Stimulated activated CD4-positive, alpha-beta T cell treated with anti-CD3 and anti-CD28 coated beads, Interleukin-1b, Interleukin-23, amount 100 ng/mL, for 1 hour (primary cell): ENCODE results near the gene ANKLE2.
A peak's percentile ranks its signal among the peaks of the same experiment; 100 is the strongest.
"Not testable (repeated sequence)": the region's sequence is repeated elsewhere in the genome, so short reads cannot be mapped to it uniquely, and the experiment has no call there.

ENCODE experiments used
- DNase-seq, 2 donors: peaks; one replicate each; pipeline ENCODE4 v3.0.0-alpha.2; 2020; ENCODE audit warnings: low read depth in 2 of 2

Gene ANKLE2

DNA sequence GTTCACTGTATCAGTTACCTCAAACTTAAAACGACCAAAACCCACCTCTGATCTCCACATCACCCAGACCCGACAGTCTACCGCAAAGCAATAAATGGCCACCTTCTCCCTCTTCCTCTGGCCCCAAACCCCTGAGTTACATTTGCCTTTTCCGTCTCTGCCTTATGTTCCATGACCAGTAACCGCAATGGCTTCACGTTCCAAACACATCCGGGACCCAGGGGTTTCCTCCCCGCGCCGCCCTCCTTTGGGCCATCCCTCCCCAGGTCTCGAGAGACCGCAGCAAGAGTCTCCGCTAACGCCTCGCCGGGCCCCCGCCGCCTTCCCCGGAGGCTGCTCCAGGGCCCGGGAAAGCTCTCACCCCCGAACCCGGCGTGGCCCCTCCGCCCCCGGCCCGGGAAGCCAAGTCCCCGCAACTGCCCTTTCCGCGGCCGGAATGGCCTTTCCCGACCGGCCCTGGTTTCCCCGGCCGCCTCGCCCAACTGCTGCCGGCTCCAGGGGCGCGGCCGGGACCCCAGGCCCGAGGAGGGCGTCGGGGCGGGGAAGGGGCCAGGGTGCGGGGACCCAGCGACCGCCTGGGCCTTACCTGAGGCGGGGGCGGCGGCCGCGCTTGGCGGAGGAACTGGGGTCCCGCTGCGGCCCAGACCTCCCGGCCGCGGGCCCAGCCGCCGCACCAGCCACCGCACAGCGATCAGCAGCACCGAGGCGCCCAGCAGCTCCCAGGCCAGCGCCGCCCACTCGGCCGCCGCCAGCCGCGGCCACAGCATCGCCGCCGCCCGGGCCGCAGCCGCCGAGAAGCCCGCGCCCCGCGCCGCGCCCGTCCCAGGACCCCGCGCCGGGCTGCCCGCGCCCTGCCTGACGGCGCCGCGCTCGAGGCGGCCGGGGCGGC lies at the start of gene ANKLE2:
ANKLE2 (minus strand) TSS at position 801 of the 889 bp plus-strand sequence; CDS start at position 767, 34 bp downstream.
- peak; percentile 27 to 61 for DNase-seq

DNA sequence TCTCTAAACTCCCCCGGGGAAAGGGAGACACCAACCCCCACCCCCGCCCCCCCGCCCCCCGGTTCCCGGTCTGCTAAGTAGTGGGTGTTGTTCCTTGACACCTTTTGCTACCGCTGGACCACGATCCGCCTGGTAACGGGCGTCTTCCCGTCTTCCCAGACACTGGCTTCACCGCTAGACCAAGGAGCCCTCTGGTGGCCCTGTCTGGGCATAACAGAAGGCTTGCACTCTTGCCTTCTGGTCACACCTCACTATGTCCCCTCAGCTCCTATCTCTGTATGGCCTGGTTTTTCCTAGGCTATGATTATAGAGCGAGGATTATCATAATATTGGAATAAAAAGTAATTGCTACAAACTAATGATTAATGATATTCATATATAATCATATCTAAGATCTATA lies 47.8 kb upstream of the ANKLE2 start:
- not testable (repeated sequence) for DNase-seq

DNA sequence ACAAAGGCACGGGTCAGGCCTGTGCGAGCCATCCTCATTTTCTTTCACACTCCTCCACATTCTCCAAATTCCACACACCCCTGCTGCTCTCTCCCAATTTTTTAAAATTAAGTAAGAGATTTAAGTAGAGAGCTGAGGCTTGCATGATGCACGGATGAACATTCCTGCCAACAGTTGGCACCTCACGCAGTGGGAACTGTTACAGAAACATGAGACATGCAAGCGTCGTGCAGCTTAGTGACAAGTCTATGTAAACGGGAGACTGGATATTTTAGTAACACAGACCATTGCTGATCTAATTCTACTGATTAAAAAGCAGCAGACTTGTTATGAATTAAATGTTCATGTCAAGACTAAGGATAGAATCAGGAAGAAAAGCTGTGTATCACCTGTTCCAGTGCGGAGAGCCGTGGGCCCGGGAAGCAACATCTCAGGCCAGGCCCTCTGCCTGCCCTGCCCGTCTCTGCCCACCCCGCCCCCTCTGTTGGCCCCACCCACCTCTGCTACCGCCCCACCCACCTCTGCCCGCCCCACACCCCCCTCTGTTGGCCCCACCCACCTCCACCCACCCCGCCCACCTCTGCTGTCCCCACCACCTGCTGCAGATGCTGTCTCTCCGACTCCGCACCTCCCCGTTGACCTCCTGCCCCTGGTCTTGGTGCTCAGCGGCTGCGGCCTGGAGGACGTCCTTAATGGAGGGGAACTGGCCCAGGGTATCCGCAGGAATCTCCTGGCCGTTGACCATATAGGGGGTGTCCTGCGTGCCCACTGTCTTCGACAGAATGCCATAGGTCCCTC lies 45.9 kb upstream of the ANKLE2 start:
- DNase-seq = no peak

DNA sequence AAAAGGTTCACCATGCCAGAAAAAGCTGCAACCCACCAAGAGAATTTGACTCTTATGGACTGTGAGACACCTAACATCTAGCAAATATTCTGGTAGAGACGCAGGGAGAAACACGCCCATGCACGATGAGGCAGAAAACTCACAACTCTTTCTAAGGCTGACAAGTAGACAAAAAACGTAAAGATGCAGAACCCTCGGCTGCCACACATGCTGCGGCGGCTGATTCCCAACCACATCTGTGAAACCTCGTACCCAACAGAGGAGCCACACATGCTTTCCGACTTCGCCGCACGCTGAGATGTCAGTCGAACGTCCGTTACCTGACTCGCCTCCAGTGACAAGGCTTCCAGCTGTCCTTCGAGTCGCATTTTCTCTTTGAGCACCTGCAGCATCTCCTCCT lies 45.2 kb upstream of the ANKLE2 start:
- no peak for DNase-seq

DNA sequence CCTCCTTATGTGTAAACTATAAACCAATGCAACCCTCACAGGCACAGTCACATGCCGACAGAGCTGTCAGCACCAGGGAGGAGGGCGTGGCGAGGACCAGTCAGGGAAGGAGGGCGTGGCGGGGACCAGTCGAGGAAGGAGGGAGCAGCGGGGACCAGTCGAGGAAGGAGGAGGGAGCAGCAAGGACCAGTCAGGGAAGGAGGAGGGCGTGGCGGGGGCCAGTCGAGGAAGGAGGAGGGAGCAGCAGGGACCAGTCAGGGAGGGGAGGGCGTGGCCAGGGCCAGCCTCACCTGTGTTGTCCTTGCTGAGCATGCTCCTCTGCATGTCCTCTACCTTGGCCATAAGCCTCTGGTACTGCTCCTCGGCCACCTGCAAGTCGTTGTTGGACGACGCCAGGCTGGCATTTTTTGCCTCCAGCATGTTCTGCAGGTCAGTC lies 42.8 kb upstream of the ANKLE2 start:
- DNase-seq = no peak

DNA sequence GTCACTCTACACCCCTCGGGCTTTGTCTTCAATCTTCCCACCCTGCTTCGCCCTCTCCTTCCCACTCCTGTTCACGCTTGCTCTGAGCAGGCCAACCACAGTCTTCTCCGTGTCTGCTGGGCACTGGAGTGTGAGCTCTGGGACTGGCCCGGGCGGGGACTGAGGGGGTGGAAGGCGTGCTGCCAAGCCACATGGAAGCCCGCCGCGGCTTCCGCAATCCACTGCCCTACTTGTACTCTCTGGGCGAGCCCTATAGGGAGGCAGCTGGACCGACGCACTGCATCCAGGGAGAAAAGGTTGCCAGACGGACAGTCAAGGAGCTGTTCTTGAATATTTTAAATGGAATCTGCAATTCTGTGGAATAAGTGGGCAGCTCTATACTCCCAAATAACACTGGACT lies 42.3 kb upstream of the ANKLE2 start:
- DNase-seq = no peak

DNA sequence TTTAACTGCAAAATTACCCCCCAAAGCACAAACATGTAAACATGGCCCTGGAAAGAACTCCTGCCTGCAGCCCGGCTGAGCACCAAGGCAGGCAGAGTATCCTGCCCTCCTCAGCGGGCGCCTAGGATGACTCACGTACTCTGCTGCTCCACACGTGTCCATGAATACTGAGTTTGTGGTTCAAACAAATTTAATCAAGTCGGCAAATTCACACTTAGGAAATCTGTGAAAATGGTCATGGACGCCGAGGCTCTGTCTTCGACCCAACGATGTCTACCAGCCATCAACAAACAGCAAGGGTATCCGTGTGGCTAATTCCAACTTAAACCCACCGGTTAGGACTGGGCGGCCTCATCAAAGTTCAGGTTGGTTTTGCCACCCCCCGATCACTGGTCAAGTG lies 41.5 kb upstream of the ANKLE2 start:
- no peak for DNase-seq

DNA sequence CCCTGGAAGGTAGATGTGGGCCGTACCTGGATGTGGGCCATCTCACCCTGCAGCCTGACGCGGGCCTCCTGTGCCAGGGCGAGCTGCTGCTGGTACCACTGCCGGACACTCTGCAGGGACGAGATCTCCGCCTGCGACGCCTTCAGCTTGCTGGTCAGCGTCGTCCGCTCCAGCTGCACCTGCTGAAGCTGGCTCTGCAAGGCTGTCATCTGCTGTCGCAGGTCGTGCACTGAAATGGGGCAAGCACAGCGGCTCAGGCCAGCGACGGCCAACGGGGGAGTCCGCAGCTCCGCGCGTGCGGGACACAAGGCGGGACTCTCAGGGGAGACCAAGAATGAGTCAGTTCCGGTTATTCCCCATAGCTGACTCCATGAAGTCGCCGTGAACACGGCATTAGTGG lies 40.1 kb upstream of the ANKLE2 start:
- DNase-seq = no peak

DNA sequence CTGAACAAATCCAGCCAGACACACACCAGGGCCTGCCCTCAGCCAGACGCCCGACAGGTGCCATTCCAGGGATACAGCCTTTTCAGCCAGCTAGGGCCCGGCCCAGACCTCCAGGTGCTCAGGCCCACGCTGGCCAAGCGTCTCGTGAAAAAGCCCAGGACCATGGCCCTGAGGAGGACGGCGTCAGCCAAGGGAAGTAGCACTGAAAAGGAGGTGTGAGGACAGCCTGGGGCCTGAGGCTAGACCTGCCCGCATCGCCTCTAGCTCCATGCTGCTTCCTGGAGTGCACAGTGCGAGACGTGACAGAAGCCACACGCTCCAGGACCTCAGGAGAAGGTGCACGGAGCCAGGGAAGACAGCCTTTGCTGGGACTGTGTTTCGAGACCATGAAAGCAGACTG lies 37.2 kb upstream of the ANKLE2 start:
- DNase-seq = no peak

DNA sequence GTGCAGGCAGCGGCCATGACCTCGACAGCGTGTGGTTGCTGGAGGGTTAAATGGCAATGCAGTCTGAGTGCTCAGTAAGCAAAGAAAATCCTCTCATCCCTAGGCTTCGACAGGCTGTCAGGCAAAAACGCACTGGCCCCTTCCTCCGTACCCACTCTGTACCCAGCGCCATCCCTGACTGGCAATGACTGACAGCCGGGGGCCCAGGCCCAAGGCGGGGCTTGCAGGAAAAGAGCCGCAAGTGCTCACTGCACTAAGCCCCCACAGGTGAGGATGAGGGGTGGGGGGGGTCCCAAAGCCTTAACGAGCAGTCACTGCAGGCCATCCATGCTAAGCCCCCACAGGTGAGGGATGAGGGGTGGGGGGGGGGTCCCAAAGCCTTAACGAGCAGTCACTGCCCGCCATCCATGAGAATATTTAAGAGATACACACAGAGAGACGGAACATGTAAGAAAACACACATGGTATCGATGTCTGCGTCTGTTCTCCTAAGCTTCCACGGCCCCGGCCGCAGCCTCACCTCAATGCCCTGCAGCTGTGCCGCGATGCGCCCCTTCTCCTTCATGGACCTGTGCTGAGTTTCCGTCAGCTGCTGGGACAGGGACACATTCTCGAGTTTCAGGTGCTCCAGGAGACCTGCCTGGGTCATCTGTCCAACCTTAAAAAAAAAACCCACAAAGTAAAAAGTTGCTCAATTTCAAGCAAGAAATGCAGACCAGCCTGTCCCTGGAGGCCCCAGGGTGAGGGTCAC lies 36.4 kb upstream of the ANKLE2 start:
- DNase-seq = no peak

DNA sequence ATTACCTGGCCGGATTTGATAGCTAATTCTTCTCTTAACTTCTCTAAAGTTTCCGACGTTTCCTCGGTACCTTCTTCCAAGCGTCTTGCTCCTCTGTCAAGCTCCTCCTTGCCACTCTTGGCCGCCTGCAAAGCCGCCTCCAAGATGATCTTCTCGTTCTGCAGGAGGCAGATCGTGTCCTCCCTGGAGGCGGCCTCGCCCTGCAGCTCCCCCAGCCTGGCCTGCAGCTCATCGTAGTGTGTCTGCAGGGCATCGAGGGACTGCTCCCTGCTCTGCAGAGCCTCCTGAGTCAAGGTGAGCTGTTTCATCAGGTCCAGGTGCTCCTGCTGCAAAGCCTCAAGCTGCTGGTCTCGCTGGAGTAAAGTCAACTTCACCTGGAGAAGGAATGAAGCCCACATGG lies 34.2 kb upstream of the ANKLE2 start:
- no peak for DNase-seq

DNA sequence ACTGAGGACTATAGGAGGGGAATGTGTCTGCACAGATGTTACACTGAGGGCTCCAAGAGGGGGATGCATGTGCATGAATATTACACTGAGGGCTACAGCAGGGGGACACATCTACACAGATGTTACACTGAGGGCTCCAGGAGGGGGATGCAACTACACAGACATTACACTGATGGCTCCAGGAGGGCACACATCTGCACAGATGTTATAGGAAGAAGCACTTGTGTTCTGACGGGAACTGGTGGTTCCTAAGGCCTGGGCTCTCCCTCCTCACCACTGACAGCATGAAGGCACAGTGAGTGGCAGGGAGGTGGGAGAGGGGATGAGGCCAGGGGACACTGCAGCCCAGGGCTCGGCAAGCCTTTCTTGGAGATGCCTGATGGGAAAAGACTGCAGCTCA lies 30.3 kb upstream of the ANKLE2 start:
- DNase-seq = not testable (repeated sequence)

DNA sequence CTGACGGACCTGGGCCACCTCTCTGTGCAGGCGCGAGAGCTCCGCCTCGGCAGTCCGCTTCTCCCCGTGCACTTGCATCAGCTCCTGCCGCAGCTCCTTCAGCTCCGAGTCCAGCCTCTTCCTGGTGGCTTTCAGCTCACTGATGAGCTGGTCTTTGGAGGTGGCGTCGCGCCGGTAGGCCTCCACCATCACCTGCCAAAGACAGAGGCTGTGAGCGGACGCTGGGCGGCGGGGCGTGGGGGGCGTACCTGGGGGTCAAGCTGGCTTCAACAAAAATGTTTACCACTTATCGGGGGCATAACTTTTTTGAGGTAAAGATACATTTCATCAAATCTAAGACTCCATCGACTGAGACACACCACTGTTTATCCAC lies 27.5 kb upstream of the ANKLE2 start:
- no peak for DNase-seq

DNA sequence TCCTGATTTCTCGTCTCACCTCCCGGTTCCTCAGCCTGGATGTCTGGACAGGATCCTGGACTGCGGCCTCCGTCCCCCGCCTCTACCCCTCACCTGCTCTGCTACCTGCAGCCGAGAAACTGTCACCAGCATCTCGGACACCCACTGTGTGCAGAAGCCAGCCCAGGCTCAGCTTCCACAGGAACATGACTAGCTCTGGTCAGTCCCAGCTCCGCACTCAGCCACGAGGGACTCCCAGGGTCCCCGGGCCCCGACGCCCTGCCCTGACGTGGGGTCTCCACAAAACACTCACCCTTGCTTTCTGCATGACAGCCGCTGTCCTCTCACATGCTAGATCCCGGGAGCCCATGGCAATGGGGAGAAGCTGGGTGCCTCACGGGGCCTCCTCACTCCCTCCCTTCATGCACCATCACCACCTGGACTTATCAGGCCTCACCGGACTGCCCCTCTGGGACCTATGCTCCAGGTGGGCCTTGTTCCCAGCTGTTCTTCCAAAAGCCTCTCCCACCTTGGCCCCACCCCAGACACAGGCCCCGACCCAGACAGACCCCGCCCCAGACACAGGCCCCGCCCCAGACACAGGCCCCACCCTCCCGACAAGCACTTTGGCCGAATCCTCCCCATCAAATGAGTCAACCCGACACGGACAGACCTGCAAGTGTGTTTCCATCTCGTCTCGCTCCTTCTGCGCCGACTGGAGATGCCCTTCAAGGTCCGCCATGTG lies 26.9 kb upstream of the ANKLE2 start:
- no peak for DNase-seq

DNA sequence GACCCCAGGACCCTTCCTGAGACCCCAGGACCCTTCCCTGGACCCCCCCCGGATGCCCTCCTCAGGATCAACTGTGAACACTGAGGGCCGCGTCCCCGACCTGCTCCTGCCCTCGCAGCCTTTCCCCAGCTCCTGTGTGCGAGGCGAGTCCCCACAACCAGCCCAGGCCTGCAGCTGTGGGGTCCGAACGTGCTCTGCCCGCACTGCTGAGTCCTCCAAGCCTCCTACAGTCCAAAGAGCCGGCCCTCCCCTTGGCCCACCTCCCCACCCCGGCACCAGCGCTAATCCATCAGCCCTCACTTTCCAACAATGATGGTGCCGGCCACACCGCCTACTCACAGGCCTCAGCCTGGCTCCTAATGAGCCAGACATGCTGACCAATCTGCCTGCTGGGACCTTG lies 26.2 kb upstream of the ANKLE2 start:
- no peak for DNase-seq

DNA sequence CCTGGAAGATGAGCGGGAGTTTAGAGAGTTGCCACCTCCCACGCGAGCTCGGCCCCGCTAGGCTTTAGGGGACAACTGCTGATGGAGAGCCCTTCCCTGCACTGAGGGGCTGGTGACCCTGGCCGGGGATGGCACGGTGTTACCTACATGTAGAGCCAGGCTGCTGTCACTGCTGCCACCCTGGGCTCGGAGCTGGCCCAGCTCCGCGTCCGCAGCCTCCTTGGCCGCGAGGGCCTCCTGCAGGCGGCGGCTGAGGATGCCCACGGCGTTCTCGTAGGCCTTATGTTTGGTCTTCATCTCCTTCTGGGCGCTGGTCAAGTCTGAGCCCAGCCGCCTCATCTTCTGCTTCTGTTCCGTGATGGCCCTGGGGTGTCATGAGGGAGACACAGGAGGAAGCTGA lies 24.6 kb upstream of the ANKLE2 start:
- DNase-seq = no peak

DNA sequence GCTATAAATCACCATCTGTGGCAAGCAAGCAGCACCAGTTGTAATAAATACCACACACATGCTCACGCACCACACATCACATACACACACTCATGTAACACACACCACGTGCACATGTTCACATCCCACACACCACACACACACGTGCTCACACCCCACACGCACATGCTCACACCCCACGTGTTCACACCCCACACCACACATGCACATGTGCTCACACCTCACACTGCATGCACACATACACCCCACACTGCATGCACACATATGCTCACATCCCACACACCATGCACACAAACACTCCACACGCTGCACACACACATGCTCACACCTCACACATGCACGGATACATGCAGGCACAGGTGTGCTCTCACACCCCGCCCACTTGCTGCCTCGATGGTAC lies 22.9 kb upstream of the ANKLE2 start:
- DNase-seq = no peak

DNA sequence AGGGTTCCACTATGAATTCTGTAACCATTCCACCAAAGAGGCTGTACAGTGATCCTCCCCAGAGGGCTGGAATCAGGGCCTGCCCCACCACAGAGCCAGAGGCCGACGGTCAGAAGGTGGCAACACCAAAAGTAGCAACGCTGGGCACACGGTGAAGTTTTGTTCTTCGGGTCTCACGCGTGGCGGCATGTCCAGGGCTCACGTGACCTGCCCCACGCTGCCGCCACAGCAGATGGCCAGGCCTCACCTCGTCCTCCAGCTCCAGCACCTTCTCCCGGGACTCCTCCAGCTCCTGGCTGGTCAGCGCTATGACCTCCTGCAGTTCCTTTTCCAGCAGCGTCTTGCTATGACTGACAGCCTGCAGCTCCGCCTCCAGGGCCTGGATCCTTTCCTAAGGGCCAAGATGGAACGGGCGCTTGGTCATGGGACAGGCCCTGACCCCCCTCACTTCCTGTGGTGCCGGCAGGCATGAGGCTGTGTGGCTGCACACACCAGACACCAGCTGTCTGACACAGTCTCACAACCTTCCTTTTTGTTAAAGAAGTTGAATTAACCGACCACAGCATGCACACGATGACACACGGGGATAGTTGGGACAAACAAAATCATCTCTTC lies 22.4 kb upstream of the ANKLE2 start:
- DNase-seq = no peak

DNA sequence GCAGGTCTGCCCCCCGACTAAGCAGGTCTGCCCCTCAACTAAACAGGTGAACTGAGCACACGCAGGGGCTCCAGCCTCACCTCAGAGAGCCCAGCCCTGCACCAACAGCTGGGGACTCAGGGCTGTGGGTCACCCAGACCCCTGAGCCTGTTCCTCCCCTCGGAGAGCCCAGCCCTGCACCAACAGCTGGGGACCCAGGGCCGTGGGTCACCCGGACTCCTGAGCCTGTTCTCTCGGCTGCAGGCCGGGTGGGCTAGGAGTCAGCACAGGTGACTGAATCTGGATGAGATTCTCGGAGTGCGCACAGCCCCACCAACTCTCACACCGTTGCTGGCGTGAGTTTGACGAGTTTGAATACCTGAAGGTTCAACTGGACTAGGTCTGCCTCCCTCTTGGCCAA lies 20.3 kb upstream of the ANKLE2 start:
- no peak for DNase-seq

DNA sequence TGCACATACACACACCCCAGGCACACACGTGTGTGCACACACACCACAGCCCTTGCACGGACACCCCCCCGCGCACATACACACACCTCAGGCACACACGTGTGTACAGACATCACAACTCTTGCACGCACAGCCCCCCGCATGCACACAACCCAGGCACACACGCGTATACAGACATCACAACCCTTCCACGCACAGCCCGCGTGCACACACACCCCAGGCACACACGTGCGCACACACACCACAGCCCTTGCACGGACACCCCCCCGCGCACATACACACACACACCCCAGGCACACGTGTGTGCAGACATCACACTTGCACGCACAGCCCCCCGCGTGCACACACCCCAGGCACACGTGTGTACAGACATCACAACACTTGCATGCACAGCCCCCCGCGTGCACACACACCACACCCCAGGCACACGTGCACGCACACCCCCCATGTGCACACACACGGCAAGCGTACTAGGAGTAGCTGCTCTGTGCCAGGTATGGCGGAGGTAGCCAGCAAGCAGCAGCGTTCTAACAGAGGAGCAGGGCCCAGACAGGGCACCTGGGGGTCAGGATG lies 18.2 kb upstream of the ANKLE2 start:
- no peak for DNase-seq

DNA sequence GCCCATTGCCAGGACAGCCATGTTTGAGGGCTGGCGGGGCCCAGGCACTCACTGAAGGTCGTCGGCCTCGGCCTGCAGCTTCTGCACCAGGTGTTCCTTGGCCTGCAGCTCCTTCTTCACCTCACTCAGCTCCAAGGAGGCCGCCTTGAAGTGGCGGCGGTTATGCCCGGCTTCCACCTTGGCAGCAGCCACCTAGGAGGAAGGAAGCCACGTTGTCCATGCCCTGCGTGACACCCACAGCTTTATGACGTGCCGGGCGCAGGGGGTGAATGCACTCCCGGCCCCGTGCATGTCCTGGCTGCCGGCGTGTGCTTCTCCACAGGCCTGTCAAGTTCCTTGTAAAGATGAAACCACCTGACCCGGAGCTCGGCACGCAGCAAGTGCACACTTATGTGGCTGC lies 16.0 kb upstream of the ANKLE2 start:
- no peak for DNase-seq
